A549 (cell line): ENCODE results near the gene TUT7. TPM values are rescaled to one million over a fixed set of nuclear protein-coding genes. Genes with fewer than 3 reads are reported as not detected.
"Not testable (repeated sequence)": the region's sequence is repeated elsewhere in the genome, so short reads cannot be mapped to it uniquely, and the experiment has no call there.

Source experiments
- ATAC-seq, 2 experiments: fragments of 200-7000 bp in 1 of 2; fragments of >200 bp in 1 of 2; cut with Nextera tagmentation in 1 of 2; cut with Tn5 transposase in 1 of 2; 3 replicates each; pipeline versions ENCODE4 v1.8.0 to v1.9.1; 2018 to 2020; ENCODE audit warnings: mild to moderate bottlenecking in 1 of 2, moderate library complexity in 1 of 2
- CTCF ChIA-PET: fragments of 300-600 bp; sonication (Branson Sonifier 250); formaldehyde crosslinking; extraction: SDS; loops from one replicate; lab custom pipeline; 2021; ENCODE audit warnings: antibody characterized with exemption, inconsistent platforms; lab: Yijun Ruan, JAX
- POLR2A ChIA-PET: fragments of 350-600 bp; formaldehyde crosslinking; extraction: SDS; loops from one replicate; lab custom pipeline; 2021; ENCODE audit warnings: antibody characterized with exemption, inconsistent platforms; lab: Yijun Ruan, JAX
- DNase-seq, 2 experiments: peaks; one replicate each; pipeline versions ENCODE4 v3.0.0 to v3.0.0-alpha.2; 2011 to 2016; ENCODE audit warnings: low read depth in 1 of 2, low spot score in 1 of 2
- FAIRE-seq: peaks from 2 replicates; lab custom pipeline; 2011; peaks lifted over from hg19 to GRCh38; lab: Jason Lieb, UNC
- H3K27ac ChIP-seq, 2 experiments: fragments of >200 bp; sonication (Bioruptor Twin); formaldehyde crosslinking; 3 replicates each; pipeline ENCODE4 v1.5.1; 2016 to 2017
- H3K4me1 ChIP-seq: fragments of >200 bp; sonication (Bioruptor Twin); formaldehyde crosslinking; 3 replicates; pipeline ENCODE4 v1.6.1; 2016
- H3K4me2 ChIP-seq: fragments of >200 bp; sonication (Bioruptor Twin); formaldehyde crosslinking; 3 replicates; pipeline ENCODE4 v1.6.1; 2016
- H3K4me3 ChIP-seq: fragments of >200 bp; sonication (Bioruptor Twin); formaldehyde crosslinking; 3 replicates; pipeline ENCODE4 v1.5.1; 2016
- H3K9me3 ChIP-seq: fragments of >200 bp; sonication (Bioruptor Twin); formaldehyde crosslinking; 3 replicates; pipeline ENCODE4 v1.6.1; 2016
- BCL3 ChIP-seq: fragments of >200 bp; sonication (Bioruptor Twin); formaldehyde crosslinking; IDR thresholded peaks from 3 replicates; pipeline ENCODE4 v1.6.1; 2016
- CBX8 ChIP-seq: fragments of 200-600 bp; sonication (generic); IDR thresholded peaks from 2 replicates; pipeline ENCODE4 v1.6.1; 2016
- CEBPB ChIP-seq, 2 experiments: fragments of >200 bp in 1 of 2; sonication (Bioruptor Twin) in 1 of 2; formaldehyde crosslinking in 1 of 2; IDR thresholded peaks; 2 replicates each; pipeline ENCODE4 v1.6.1; 2012 to 2016
- CHD2 ChIP-seq: fragments of 150-350 bp; IDR thresholded peaks from 2 replicates; pipeline ENCODE4 v1.6.1; 2014; ENCODE audit warnings: low read length; ENCODE audit not compliant: partially characterized antibody
- CHD4 ChIP-seq: fragments of 200-600 bp; sonication (generic); IDR thresholded peaks from 2 replicates; pipeline ENCODE4 v1.6.1; 2016; ENCODE audit warnings: antibody characterized with exemption, mild to moderate bottlenecking, borderline replicate concordance
- CTCF ChIP-seq: fragments of >200 bp; sonication (Bioruptor Twin); formaldehyde crosslinking; IDR thresholded peaks from 3 replicates; pipeline ENCODE4 v1.5.1; 2016
- EHMT2 ChIP-seq: fragments of 200-600 bp; sonication (generic); IDR thresholded peaks from 2 replicates; pipeline ENCODE4 v1.6.1; 2016; ENCODE audit warnings: antibody characterized with exemption, low read depth, mild to moderate bottlenecking, moderate library complexity
- EP300 ChIP-seq, 2 experiments: fragments of >200 bp; sonication (Bioruptor Twin); formaldehyde crosslinking; IDR thresholded peaks; 2 replicates in 1 of 2; 3 replicates in 1 of 2; pipeline ENCODE4 v1.6.1; 2016 to 2017
- ESRRA ChIP-seq: fragments of 150-350 bp; IDR thresholded peaks from 2 replicates; pipeline ENCODE4 v1.6.1; 2014; ENCODE audit warnings: mild to moderate bottlenecking, low read length, borderline replicate concordance
- FOSL2 ChIP-seq, 2 experiments: fragments of 450-650 bp in 1 of 2; fragments of >200 bp in 1 of 2; sonication (Bioruptor Twin) in 1 of 2; formaldehyde crosslinking; IDR thresholded peaks; 2 replicates each; pipeline versions ENCODE4 v1.5.0 to v1.6.1; 2016 to 2020; ENCODE audit warnings: mild to moderate bottlenecking in 1 of 2, moderate library complexity in 1 of 2
- FOXS1 ChIP-seq: fragments of 250-450 bp; sonication (Bioruptor Pico); IDR thresholded peaks from 2 replicates; pipeline ENCODE4 v1.5.0; 2020; ENCODE audit warnings: mild to moderate bottlenecking, moderate library complexity
- RAD21 ChIP-seq, 2 experiments: fragments of >200 bp in 1 of 2; sonication (Bioruptor Twin) in 1 of 2; formaldehyde crosslinking in 1 of 2; IDR thresholded peaks in 1 of 2; conservative IDR thresholded peaks in 1 of 2; 2 replicates in 1 of 2; 3 replicates in 1 of 2; pipeline ENCODE4 v1.6.1; 2012 to 2018; ENCODE audit warnings: inconsistent platforms in 1 of 2
- RARB ChIP-seq: fragments of 250-450 bp; sonication (Bioruptor Pico); IDR thresholded peaks from 2 replicates; pipeline ENCODE4 v1.8.0; 2021; ENCODE audit warnings: mild to moderate bottlenecking, moderate library complexity
- RFX5 ChIP-seq: fragments of 450-650 bp; IDR thresholded peaks from 2 replicates; pipeline ENCODE4 v1.7.1; 2014; ENCODE audit warnings: antibody characterized with exemption, mild to moderate bottlenecking, moderate library complexity
- SMC3 ChIP-seq: fragments of >200 bp; sonication (Bioruptor Twin); formaldehyde crosslinking; IDR thresholded peaks from 3 replicates; pipeline ENCODE4 v1.6.1; 2018; ENCODE audit warnings: inconsistent platforms
- TP53 ChIP-seq: fragments of 250-450 bp; sonication (Bioruptor Pico); IDR thresholded peaks from 2 replicates; pipeline ENCODE4 v1.5.0; 2021; ENCODE audit warnings: mild to moderate bottlenecking, moderate library complexity
- ZC3H11A ChIP-seq: fragments of 450-650 bp; IDR thresholded peaks from 2 replicates; pipeline ENCODE4 v1.6.1; 2014; ENCODE audit warnings: antibody characterized with exemption, mild to moderate bottlenecking
- ZFP36 ChIP-seq: fragments of 450-650 bp; IDR thresholded peaks from 2 replicates; pipeline ENCODE4 v1.6.1; 2014; ENCODE audit warnings: borderline replicate concordance; ENCODE audit not compliant: partially characterized antibody
- ZNF302 ChIP-seq: fragments of 250-450 bp; sonication (Bioruptor Pico); IDR thresholded peaks from 2 replicates; pipeline ENCODE4 v1.9.0; 2021; ENCODE audit warnings: inconsistent platforms, mild to moderate bottlenecking, moderate library complexity
- WGBS: methylation state at CpG from one replicate; pipeline ENCODE4 v1.1.6; 2017; ENCODE audit errors: missing lambda C conversion rate; 5-methylcytosine and 5-hydroxymethylcytosine counted together
- polyA plus RNA-seq, 4 experiments: library from polyadenylated mRNA; depleted of rRNA in 3 of 4; stranded (reverse); fragments of >200 nt; fragmentation: RNase III in 1 of 4; extraction: RNeasy Plus Mini Kit Qiagen cat#74134 plus additional on column Dnase treatment in 1 of 4; gene quantifications; 2 replicates in 3 of 4; 3 replicates in 1 of 4; pipeline ENCODE4 v1.2.3, GENCODE V29; 2011 to 2017
- TF ChIP-seq, protein P1 (sequence below): fragments of 450-650 bp; IDR thresholded peaks from 2 replicates; pipeline ENCODE4 v1.6.1; 2014; ENCODE audit warnings: antibody characterized with exemption
- TF ChIP-seq, protein P2 (sequence below): IDR thresholded peaks from 2 replicates; pipeline ENCODE4 v1.6.1; 2012
- TF ChIP-seq, protein P3 (sequence below): fragments of 250-450 bp; sonication (Bioruptor Pico); IDR thresholded peaks from 2 replicates; pipeline ENCODE4 v1.5.0; 2021; ENCODE audit warnings: mild to moderate bottlenecking, moderate library complexity, borderline replicate concordance

TUT7 gene
- polyA plus RNA-seq, 2 of the 4 experiments (the other 2 are of a cell fraction): 12.1 to 27.0 TPM

- H3K9me3 ChIP-seq: no peaks in the 10 kb centered on the region
- no peak for DNase-seq
- ChIA-PET POLR2A (no interaction called here), CTCF (no interaction called here)
- no peak overlapping the region for H3K4me2 ChIP-seq
- no peak for ATAC-seq
- no peak overlapping the region for H3K4me3 ChIP-seq
- peak overlapping the region in 1 of 2 experiments; percentile 72; a peak in 1 of 6 replicates for H3K27ac ChIP-seq
- peaks cover 31% of the 10 kb centered on the region for H3K4me1 ChIP-seq
- FAIRE-seq: no peak
- WGBS: 76% methylated on average over 3 of the region's 3 CpGs
- TF ChIP-seq EHMT2 (no peak), ESRRA (no peak), ZNF302 (no peak)
- TF ChIP-seq, protein P1, sequence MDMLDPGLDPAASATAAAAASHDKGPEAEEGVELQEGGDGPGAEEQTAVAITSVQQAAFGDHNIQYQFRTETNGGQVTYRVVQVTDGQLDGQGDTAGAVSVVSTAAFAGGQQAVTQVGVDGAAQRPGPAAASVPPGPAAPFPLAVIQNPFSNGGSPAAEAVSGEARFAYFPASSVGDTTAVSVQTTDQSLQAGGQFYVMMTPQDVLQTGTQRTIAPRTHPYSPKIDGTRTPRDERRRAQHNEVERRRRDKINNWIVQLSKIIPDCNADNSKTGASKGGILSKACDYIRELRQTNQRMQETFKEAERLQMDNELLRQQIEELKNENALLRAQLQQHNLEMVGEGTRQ: no peak
- TF ChIP-seq, protein P2, sequence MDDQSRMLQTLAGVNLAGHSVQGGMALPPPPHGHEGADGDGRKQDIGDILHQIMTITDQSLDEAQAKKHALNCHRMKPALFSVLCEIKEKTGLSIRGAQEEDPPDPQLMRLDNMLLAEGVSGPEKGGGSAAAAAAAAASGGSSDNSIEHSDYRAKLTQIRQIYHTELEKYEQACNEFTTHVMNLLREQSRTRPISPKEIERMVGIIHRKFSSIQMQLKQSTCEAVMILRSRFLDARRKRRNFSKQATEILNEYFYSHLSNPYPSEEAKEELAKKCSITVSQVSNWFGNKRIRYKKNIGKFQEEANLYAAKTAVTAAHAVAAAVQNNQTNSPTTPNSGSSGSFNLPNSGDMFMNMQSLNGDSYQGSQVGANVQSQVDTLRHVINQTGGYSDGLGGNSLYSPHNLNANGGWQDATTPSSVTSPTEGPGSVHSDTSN: no peak
These were observed 48.4 kb upstream of the TUT7 start for GRCh38 chr9:86402591-86402990.

DNA sequence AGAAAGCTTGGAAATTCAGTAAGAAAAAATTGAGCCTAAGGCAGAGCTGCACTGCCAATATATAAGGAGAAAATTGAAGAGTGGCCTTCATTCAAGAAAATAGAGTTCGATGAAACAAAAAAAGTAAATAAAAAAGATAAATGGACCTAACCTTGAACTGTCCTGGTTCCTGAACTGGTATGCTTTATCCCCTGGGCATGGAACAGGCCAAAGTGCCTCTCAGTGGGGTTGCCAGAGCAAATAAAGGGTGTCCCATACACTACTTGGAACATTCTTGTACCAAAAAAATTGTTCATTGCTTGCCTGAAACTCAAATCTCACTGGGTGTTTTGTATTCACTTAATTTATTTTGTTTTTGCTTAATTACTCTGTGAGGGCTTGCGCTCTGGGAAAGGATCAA, 42.2 kb upstream of the TUT7 start:
- no peak overlapping the region for H3K4me2 ChIP-seq

DNA sequence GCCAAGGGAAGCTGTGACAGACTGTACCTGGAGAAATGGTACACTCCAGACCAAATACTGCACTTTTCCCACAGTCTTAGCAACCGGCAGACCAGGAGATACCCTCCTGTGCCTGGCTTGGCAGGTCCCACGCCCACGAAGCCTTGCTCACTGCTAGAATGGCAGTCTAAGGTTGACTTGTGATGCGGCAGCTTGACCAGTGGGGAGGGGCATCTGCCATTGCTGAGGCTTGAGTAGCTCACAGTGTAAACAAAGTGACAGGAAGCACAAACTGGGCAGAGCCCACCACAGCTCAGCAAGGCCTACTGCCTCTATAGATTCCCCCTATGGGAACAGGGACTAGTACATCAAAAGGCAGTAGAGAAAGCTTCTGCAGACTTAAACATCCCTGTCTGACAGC, 36.0 kb upstream of the TUT7 start:
- H3K4me1 ChIP-seq, ATAC-seq, H3K9me3 ChIP-seq, H3K4me3 ChIP-seq, H3K27ac ChIP-seq, POLR2A ChIA-PET, FAIRE-seq, H3K4me2 ChIP-seq, DNase-seq: not testable (repeated sequence)
- CTCF ChIA-PET: interaction anchor here (1.0 to 1.3 kb wide), 2 partner anchors 24 to 99 kb away, joined by 3 to 5 read pairs; no protein-coding TSS in a partner anchor
- 78% methylated on average over 1 of the region's 4 CpGs for WGBS

More for the DNA sequence above, 42.2 kb upstream of the TUT7 start:
- POLR2A ChIA-PET: no interaction called here
- no peak overlapping the region for H3K4me3 ChIP-seq
- 84% methylated on average over 2 of the region's 2 CpGs for WGBS
- no peak for ATAC-seq
- TF ChIP-seq ZFP36: no peak
- no peak for TF ChIP-seq ZC3H11A
- TF ChIP-seq CHD2: no peak
- no peak for TF ChIP-seq TP53 (CRISPR knock-in tag)
- TF ChIP-seq, protein P3, sequence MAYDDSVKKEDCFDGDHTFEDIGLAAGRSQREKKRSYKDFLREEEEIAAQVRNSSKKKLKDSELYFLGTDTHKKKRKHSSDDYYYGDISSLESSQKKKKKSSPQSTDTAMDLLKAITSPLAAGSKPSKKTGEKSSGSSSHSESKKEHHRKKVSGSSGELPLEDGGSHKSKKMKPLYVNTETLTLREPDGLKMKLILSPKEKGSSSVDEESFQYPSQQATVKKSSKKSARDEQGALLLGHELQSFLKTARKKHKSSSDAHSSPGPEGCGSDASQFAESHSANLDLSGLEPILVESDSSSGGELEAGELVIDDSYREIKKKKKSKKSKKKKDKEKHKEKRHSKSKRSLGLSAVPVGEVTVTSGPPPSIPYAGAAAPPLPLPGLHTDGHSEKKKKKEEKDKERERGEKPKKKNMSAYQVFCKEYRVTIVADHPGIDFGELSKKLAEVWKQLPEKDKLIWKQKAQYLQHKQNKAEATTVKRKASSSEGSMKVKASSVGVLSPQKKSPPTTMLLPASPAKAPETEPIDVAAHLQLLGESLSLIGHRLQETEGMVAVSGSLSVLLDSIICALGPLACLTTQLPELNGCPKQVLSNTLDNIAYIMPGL (CRISPR knock-in tag): no peak
- no peak for TF ChIP-seq CEBPB (IDR thresholded peaks at IDR 0.05)
- TF ChIP-seq CHD4: no peak
- no peak for TF ChIP-seq FOXS1 (CRISPR knock-in tag)
- no peak for TF ChIP-seq BCL3
- TF ChIP-seq CBX8: no peak
- no peak for TF ChIP-seq FOSL2 (IDR thresholded peaks at IDR 0.05)
- no peak for TF ChIP-seq FOSL2 (CRISPR knock-in tag; IDR thresholded peaks at IDR 0.05)
- TF ChIP-seq SMC3: no peak
- TF ChIP-seq CTCF: no peak
- no peak for TF ChIP-seq RARB (CRISPR knock-in tag)
- TF ChIP-seq EP300 (IDR thresholded peaks at IDR 0.05): no peak
- no peak for TF ChIP-seq RFX5
- TF ChIP-seq RAD21 (conservative IDR thresholded peaks at IDR 0.05 in 1 of 2, IDR thresholded peaks at IDR 0.05 in 1 of 2): no peak
- H3K27ac ChIP-seq: no peak overlapping the region; a peak in 1 of 6 replicates
- no peaks in the 10 kb centered on the region; the same call in 2 of the 3 replicates for H3K9me3 ChIP-seq
- CTCF ChIA-PET: interaction anchor here (1.4 kb wide), 1 partner anchor 18 kb away, joined by 5 read pairs; no protein-coding TSS in a partner anchor
- FAIRE-seq: no peak
- 0 out of 3 replicates have a peak, but pooled peaks cover 4% of the 10 kb centered on the region for H3K4me1 ChIP-seq
- no peak for DNase-seq
